SJCRH30 (cell line): ENCODE data around the gene RUNX3. TPM values are rescaled to one million over a fixed set of nuclear protein-coding genes. Genes with fewer than 3 reads are reported as not detected.

Source experiments
- DNase-seq, 2 experiments: peaks; one replicate each; pipeline ENCODE4 v3.0.0-alpha.2; 2015 to 2020
- H3K27ac ChIP-seq: fragments of 250-450 bp; sonication (Bioruptor Pico); 2 replicates; pipeline ENCODE4 v1.5.1; 2020; ENCODE audit warnings: mild to moderate bottlenecking, moderate library complexity
- H3K27me3 ChIP-seq: fragments of 250-450 bp; sonication (Bioruptor Pico); 2 replicates; pipeline ENCODE4 v1.5.1; 2020; ENCODE audit warnings: mild to moderate bottlenecking, moderate library complexity
- H3K36me3 ChIP-seq: fragments of 250-450 bp; sonication (Bioruptor Pico); 2 replicates; pipeline ENCODE4 v1.5.1; 2020; ENCODE audit warnings: mild to moderate bottlenecking, moderate library complexity
- H3K4me1 ChIP-seq: fragments of 250-450 bp; sonication (Bioruptor Pico); 2 replicates; pipeline ENCODE4 v1.5.1; 2020; ENCODE audit warnings: mild to moderate bottlenecking, moderate library complexity
- H3K4me3 ChIP-seq: fragments of 250-450 bp; sonication (Bioruptor Pico); 2 replicates; pipeline ENCODE4 v1.5.1; 2020; ENCODE audit warnings: mild to moderate bottlenecking, moderate library complexity
- H3K9me3 ChIP-seq: fragments of 250-450 bp; sonication (Bioruptor Pico); replicated peaks from 2 replicates; pipeline ENCODE4 v1.5.1; 2020; ENCODE audit warnings: mild to moderate bottlenecking, moderate library complexity
- total RNA-seq: library from RNA; depleted of rRNA; stranded (reverse); fragments of >200 nt; shearing (Covaris generic); gene quantifications from 2 replicates; pipeline ENCODE4 v1.2.3, GENCODE V29; 2014

The RUNX3 gene
- total RNA-seq, 1 experiment from 2014 or later: 0.02 TPM

GRCh38 chr1:24888971-24889676, 41.0 kb downstream of the RUNX3 start:
- DNase-seq: no peak

GRCh38 chr1:24888061-24888970, 41.8 kb downstream of the RUNX3 start:
- H3K27me3 ChIP-seq: no peaks in the 10 kb centered on the region
- no peaks in the 10 kb centered on the region for H3K36me3 ChIP-seq
- no peak for DNase-seq
- H3K27ac ChIP-seq: no peak overlapping the region
- no peak overlapping the region for H3K4me3 ChIP-seq
- no peaks in the 10 kb centered on the region for H3K4me1 ChIP-seq
- no peaks in the 10 kb centered on the region for H3K9me3 ChIP-seq

More at GRCh38 chr1:24888971-24889676, 41.0 kb downstream of the RUNX3 start:
- H3K27me3 ChIP-seq: no peaks in the 10 kb centered on the region
- H3K27ac ChIP-seq: no peak overlapping the region
- no peaks in the 10 kb centered on the region for H3K36me3 ChIP-seq
- H3K9me3 ChIP-seq: no peaks in the 10 kb centered on the region
- H3K4me3 ChIP-seq: no peak overlapping the region
- no peaks in the 10 kb centered on the region for H3K4me1 ChIP-seq

- Histone ChIP-seq H3K4me1 (no peaks in the 10 kb centered on the region), H3K4me3 (no peak overlapping the region), H3K9me3 (no peaks in the 10 kb centered on the region), H3K27me3 (no peaks in the 10 kb centered on the region), H3K36me3 (no peaks in the 10 kb centered on the region), H3K27ac (no peak overlapping the region)
- DNase-seq: no peak
These were observed 43.8 kb downstream of the RUNX3 start for GRCh38 chr1:24886241-24886640.

- H3K36me3 ChIP-seq: no peaks in the 10 kb centered on the region
- DNase-seq: no peak
- H3K4me3 ChIP-seq: no peak overlapping the region
- no peaks in the 10 kb centered on the region for H3K4me1 ChIP-seq
- H3K27me3 ChIP-seq: peaks cover 5% of the 10 kb centered on the region; the same call in 1 of the 2 replicates
- H3K9me3 ChIP-seq: peaks cover 4% of the 10 kb centered on the region; the same call in 1 of the 2 replicates
- no peak overlapping the region for H3K27ac ChIP-seq
These were observed 45.3 kb downstream of the RUNX3 start for GRCh38 chr1:24884751-24885150.

GRCh38 chr1:24881034-24881433, 49.0 kb downstream of the RUNX3 start:
- DNase-seq: no peak
- H3K36me3 ChIP-seq: no peaks in the 10 kb centered on the region
- peaks cover 4% of the 10 kb centered on the region; the same call in 1 of the 2 replicates for H3K9me3 ChIP-seq
- H3K4me1 ChIP-seq: no peaks in the 10 kb centered on the region
- no peak overlapping the region for H3K4me3 ChIP-seq
- H3K27ac ChIP-seq: no peak overlapping the region
- H3K27me3 ChIP-seq: peaks cover 10% of the 10 kb centered on the region; the same call in 1 of the 2 replicates

- H3K9me3 ChIP-seq: peaks cover 4% of the 10 kb centered on the region; the same call in 1 of the 2 replicates
- DNase-seq: no peak
- H3K4me1 ChIP-seq: no peaks in the 10 kb centered on the region
- H3K27me3 ChIP-seq: peaks cover 18% of the 10 kb centered on the region; the same call in 1 of the 2 replicates
- H3K4me3 ChIP-seq: no peak overlapping the region
- H3K27ac ChIP-seq: no peak overlapping the region
- no peaks in the 10 kb centered on the region for H3K36me3 ChIP-seq
These were observed 51.0 kb downstream of the RUNX3 start for GRCh38 chr1:24878775-24879742.

GRCh38 chr1:24878045-24878444, 52.0 kb downstream of the RUNX3 start:
- H3K4me3 ChIP-seq: no peak overlapping the region
- no peaks in the 10 kb centered on the region for H3K36me3 ChIP-seq
- no peak overlapping the region for H3K27ac ChIP-seq
- H3K9me3 ChIP-seq: peaks cover 4% of the 10 kb centered on the region; the same call in 1 of the 2 replicates
- no peaks in the 10 kb centered on the region for H3K4me1 ChIP-seq
- DNase-seq: no peak
- peaks cover 19% of the 10 kb centered on the region; the same call in 1 of the 2 replicates for H3K27me3 ChIP-seq

- Histone ChIP-seq H3K4me1 (no peaks in the 10 kb centered on the region), H3K27ac (no peak overlapping the region), H3K27me3 (peaks cover 19% of the 10 kb centered on the region; the same call in 1 of the 2 replicates), H3K36me3 (no peaks in the 10 kb centered on the region), H3K4me3 (no peak overlapping the region), H3K9me3 (peaks cover 4% of the 10 kb centered on the region; the same call in 1 of the 2 replicates)
- no peak for DNase-seq
These were observed 54.0 kb downstream of the RUNX3 start for GRCh38 chr1:24875991-24876506.

GRCh38 chr1:24875257-24875656, 54.8 kb downstream of the RUNX3 start:
- Histone ChIP-seq H3K36me3 (no peaks in the 10 kb centered on the region), H3K27ac (no peak overlapping the region), H3K4me1 (no peaks in the 10 kb centered on the region), H3K4me3 (no peak overlapping the region), H3K9me3 (no peaks in the 10 kb centered on the region), H3K27me3 (peaks cover 23% of the 10 kb centered on the region)
- DNase-seq: no peak

- no peaks in the 10 kb centered on the region for H3K36me3 ChIP-seq
- no peak overlapping the region for H3K27ac ChIP-seq
- H3K4me1 ChIP-seq: no peaks in the 10 kb centered on the region
- H3K27me3 ChIP-seq: peaks cover 25% of the 10 kb centered on the region
- DNase-seq: no peak
- no peaks in the 10 kb centered on the region for H3K9me3 ChIP-seq
- no peak overlapping the region for H3K4me3 ChIP-seq
These were observed 55.4 kb downstream of the RUNX3 start for GRCh38 chr1:24874611-24875234.

GRCh38 chr1:24874056-24874455, 56.0 kb downstream of the RUNX3 start:
- H3K36me3 ChIP-seq: no peaks in the 10 kb centered on the region
- H3K4me1 ChIP-seq: no peaks in the 10 kb centered on the region
- H3K4me3 ChIP-seq: no peak overlapping the region
- H3K27ac ChIP-seq: no peak overlapping the region
- H3K9me3 ChIP-seq: no peaks in the 10 kb centered on the region
- DNase-seq: no peak
- H3K27me3 ChIP-seq: peaks cover 31% of the 10 kb centered on the region

- no peak for DNase-seq
- Histone ChIP-seq H3K4me1 (no peaks in the 10 kb centered on the region), H3K27ac (no peak overlapping the region), H3K27me3 (peaks cover 39% of the 10 kb centered on the region), H3K4me3 (no peak overlapping the region), H3K9me3 (no peaks in the 10 kb centered on the region), H3K36me3 (no peaks in the 10 kb centered on the region)
These were observed 56.9 kb downstream of the RUNX3 start for GRCh38 chr1:24873148-24873547.

- Histone ChIP-seq H3K27ac (no peak overlapping the region), H3K27me3 (peaks cover 42% of the 10 kb centered on the region), H3K4me3 (no peak overlapping the region), H3K36me3 (no peaks in the 10 kb centered on the region), H3K9me3 (no peaks in the 10 kb centered on the region), H3K4me1 (no peaks in the 10 kb centered on the region)
- DNase-seq: no peak
These were observed 57.8 kb downstream of the RUNX3 start for GRCh38 chr1:24872061-24872850.
